Activated CD4-positive, alpha-beta T cell treated with anti-CD3 and anti-CD28 coated beads for 36 hours (primary cell): Measurements from ENCODE around the gene HRH2. TPM values are rescaled to one million over a fixed set of nuclear protein-coding genes. Genes with fewer than 3 reads are reported as not detected.
A peak's percentile ranks its signal among the peaks of the same experiment; 100 is the strongest.

ENCODE experiments used
- ATAC-seq: fragments of 200-7000 bp; cut with Tn5 transposase; one replicate; pipeline ENCODE4 v1.10.0; 2021; ENCODE audit warnings: mild to moderate bottlenecking, moderate library complexity
- CTCF ChIA-PET: fragments of 350-600 bp; sonication (Branson Sonifier 250); formaldehyde crosslinking; loops from one replicate; lab custom pipeline; 2021; ENCODE audit warnings: antibody characterized with exemption; lab: Charles Lee
- POLR2A ChIA-PET: fragments of 350-600 bp; sonication (Branson Sonifier 250); formaldehyde crosslinking; loops from one replicate; lab custom pipeline; 2021; ENCODE audit warnings: antibody characterized with exemption, inconsistent platforms; lab: Charles Lee
- DNase-seq: peaks from one replicate; pipeline ENCODE4 v3.0.0-alpha.2; 2020
- H3K27ac Mint-ChIP-seq: one replicate; pipeline ENCODE4 v1.8.0; 2021; ENCODE audit warnings: mixed read lengths
- H3K27me3 Mint-ChIP-seq: one replicate; pipeline ENCODE4 v1.8.0; 2021; ENCODE audit warnings: mixed read lengths
- H3K36me3 Mint-ChIP-seq: one replicate; pipeline ENCODE4 v1.8.0; 2021; ENCODE audit warnings: low read depth, mixed read lengths
- H3K4me1 Mint-ChIP-seq: one replicate; pipeline ENCODE4 v1.8.0; 2021; ENCODE audit warnings: mixed read lengths
- H3K4me3 Mint-ChIP-seq: one replicate; pipeline ENCODE4 v1.8.0; 2021; ENCODE audit warnings: mild to moderate bottlenecking, moderate library complexity, mixed read lengths
- H3K9me3 Mint-ChIP-seq: one replicate; pipeline ENCODE4 v1.8.0; 2021; ENCODE audit warnings: low read depth, mixed read lengths
- intact Hi-C, 2 experiments: fragments of 100-400 bp; cut with DNase I in 1 of 2; cut with micrococcal nuclease in 1 of 2; formaldehyde crosslinking; loops; one replicate each; pipeline versions ENCODE4 v1.14.2 to v1.15.1; 2022 to 2024; cut with DNase I, micrococcal nuclease
- total RNA-seq, 2 experiments: library from RNA; stranded (reverse); gene quantifications; one replicate each; pipeline ENCODE4 v1.2.3, GENCODE V29; 2021

The HRH2 gene
- total RNA-seq, 2 experiments from 2014 or later = 12.3 to 16.9 TPM

- CTCF ChIA-PET = interaction anchor here (0.5 to 7.5 kb wide), 4 partner anchors 11 to 665 kb away, joined by 3 to 84 read pairs (median 4); no protein-coding TSS in a partner anchor
- POLR2A ChIA-PET = no interaction called here
- Mint-ChIP-seq H3K4me1 (peaks cover 44% of the 10 kb centered on the region), H3K9me3 (no peaks in the 10 kb centered on the region), H3K27me3 (no peaks in the 10 kb centered on the region), H3K36me3 (peaks cover 13% of the 10 kb centered on the region), H3K4me3 (no peak overlapping the region), H3K27ac (peak overlapping the region; percentile 59)
- intact Hi-C loops = no loop called here
- DNase-seq = no peak
- no peak for ATAC-seq
Observed at GRCh38 chr5:175692996-175693710, 35.3 kb downstream of the HRH2 start.

DNA sequence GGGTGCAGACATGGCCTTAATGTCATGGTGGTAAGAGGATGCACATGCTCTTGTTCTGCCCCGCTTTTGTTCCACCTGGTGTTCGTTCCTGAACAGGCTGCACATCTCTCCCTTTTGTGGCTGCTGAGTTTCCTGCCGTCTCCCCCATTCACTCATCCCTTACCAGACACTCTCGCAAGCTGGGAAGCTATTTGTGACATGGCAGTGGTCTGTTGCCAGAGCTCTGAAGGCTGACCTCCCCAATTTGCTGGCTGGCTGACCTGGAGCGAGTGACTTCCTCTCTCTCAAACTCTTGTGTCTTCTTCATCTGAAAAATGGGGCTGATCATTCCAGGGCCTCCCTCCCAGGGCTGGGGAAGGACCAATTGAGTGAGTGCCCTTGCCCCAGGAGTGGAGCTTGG, 35.9 kb downstream of the HRH2 start:
- Mint-ChIP-seq H3K27me3 (no peaks in the 10 kb centered on the region), H3K4me1 (peaks cover 44% of the 10 kb centered on the region), H3K36me3 (peaks cover 14% of the 10 kb centered on the region), H3K4me3 (no peak overlapping the region), H3K27ac (peak overlapping the region; percentile 59), H3K9me3 (no peaks in the 10 kb centered on the region)
- POLR2A ChIA-PET = no interaction called here
- CTCF ChIA-PET = interaction anchor here (1.2 to 7.5 kb wide), 3 partner anchors 10 to 161 kb away, joined by 3 to 84 read pairs (median 6); no protein-coding TSS in a partner anchor
- DNase-seq (no peak), ATAC-seq (no peak)
- intact Hi-C loops = no loop called here

DNA sequence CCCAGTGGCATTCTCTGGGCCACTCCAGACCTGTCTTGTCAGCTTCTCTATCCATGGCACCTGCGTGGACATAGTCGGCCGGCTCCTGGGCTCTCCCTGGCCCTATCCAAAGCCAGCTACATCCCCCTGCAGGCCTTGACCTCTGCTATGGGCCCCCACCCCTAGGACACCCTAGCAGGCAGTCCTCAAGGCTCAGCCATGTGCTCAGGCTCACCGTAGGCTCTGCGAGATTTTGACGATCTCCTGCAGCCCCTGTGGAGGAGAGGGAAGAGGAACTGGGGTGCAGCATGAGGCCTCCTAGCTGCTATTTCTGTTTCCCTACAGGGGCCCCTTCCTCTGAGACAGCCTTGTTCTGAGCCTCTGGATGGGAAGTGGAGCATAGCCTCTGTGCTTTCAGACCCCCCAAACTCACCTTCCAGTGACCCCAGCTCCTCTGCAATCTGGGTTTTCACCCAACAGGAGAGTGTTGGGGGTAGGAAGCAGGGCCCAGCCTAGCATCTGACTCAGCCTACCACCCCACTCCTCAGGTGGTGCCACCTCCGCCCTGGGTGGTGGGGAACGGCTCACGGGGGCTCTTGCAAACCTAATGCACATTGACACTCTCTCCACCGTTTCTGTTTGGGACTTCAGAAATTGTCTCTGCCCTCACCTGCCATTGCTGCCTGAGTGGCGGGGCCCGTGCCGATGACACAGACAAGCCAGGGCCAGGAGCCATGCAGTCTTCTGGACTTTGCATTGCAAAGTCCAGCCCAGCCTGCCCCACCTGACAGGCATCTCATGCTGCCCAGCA, 36.7 kb downstream of the HRH2 start:
- H3K4me1 Mint-ChIP-seq = peaks cover 36% of the 10 kb centered on the region
- ChIA-PET CTCF (interaction anchor here (1.2 to 7.5 kb wide), 3 partner anchors 9 to 162 kb away, joined by 3 to 84 read pairs (median 6); no protein-coding TSS in a partner anchor), POLR2A (no interaction called here)
- no peaks in the 10 kb centered on the region for H3K27me3 Mint-ChIP-seq
- H3K36me3 Mint-ChIP-seq = peaks cover 14% of the 10 kb centered on the region
- intact Hi-C loops = loop anchor here in 1 of 2 experiments (5.0 kb wide), 1 partner anchor 42 kb away; no protein-coding TSS in a partner anchor
- no peaks in the 10 kb centered on the region for H3K9me3 Mint-ChIP-seq
- no peak overlapping the region for H3K4me3 Mint-ChIP-seq
- H3K27ac Mint-ChIP-seq = peak overlapping the region; percentile 91
- DNase-seq = no peak
- ATAC-seq = no peak

DNA sequence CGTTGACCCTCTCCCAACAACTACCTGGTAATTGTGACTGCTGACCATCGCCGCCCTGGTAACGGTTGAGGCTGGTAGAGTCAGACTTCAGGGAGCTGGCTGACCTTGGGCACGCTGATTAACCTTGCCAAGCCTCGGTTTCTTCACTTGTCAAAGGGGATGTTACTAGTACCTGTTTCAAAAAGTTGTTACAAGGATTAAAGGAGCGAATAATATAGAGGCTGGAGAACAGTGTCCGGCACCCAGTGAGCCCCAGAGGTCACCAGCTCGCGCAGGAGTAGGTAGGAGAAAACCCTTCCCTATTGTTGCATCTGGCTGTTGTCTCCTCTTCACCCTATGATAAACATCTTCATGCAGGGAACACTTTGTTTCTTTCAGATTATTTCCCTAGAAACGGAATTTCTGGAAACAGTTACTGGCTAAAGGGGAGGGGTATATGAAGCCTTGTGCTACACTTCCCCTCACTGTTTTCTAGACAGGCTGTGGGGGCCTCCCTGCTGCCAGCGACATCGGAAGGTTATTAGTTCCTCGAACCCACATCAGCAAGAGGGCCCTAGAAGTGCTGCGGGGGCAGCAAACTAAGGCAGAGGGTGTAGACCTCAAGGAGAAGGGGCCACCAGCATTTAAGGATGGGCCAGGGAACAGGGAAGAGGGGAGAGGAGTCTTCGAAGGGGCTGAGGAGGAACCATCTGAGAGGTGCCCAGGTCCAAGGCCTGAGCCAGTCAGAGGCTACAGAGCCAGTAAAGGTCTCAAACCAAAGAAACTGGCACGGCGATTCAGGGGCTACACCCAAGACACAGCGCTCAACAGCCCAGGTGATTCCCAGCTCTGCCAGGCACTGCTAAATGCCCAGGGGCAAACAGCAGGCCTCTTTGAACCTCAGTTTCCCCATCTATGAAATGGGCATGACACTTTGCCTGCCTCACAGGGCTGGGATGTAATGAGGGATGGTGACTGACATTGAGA, 37.6 kb downstream of the HRH2 start:
- CTCF ChIA-PET = interaction anchor here (0.7 to 7.5 kb wide), 8 partner anchors 23 to 728 kb away, joined by 3 to 84 read pairs (median 4); no protein-coding TSS in a partner anchor
- Mint-ChIP-seq H3K36me3 (peaks cover 12% of the 10 kb centered on the region), H3K27ac (peak overlapping the region; percentile 91), H3K4me3 (peak overlapping the region; percentile 43), H3K9me3 (no peaks in the 10 kb centered on the region), H3K4me1 (peaks cover 32% of the 10 kb centered on the region), H3K27me3 (no peaks in the 10 kb centered on the region)
- intact Hi-C loops = loop anchor here (1.0 to 5.0 kb wide), 4 partner anchors 23 to 161 kb away; no protein-coding TSS in a partner anchor
- no peak for ATAC-seq
- POLR2A ChIA-PET = interaction anchor here (0.5 kb wide), 1 partner anchor 54 kb away, joined by 3 read pairs; no protein-coding TSS in a partner anchor
- no peak for DNase-seq

DNA sequence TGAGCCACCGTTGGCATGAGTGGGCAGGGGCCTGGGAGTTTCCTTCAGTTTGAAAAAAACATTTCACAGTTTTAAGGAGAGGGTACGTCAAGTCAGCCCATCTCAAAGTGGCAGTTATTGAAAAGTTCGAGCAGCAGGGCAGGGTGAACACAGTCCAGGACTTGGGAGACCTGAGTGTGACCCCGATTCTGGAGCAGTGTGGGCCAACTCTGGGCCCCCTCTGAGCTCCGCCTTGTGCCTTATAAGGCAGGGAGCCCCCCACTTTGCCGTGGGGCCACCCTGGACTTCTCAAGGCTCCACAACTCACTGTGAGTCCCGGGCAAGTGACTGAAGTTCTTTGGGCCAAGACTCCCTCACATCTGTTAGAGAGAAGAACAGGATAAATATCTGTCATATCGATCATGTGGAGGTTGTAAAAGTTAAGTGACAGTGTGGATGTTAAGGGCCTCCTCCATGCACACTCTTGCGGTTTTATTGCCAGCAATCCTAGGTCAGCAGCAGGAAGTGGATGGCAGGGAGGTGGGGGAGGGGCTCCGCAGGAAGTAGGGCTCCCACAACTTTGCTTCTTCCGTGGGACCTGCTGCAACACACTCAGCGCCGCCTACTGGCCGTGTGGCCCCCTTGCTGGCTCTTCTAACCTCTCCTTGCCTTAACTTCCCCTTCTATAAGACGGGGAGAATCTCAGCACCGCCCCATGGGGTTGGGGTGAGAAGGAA, 38.4 kb downstream of the HRH2 start:
- Mint-ChIP-seq H3K27ac (peak overlapping the region; percentile 91), H3K4me3 (peak overlapping the region; percentile 43)

GRCh38 chr5:175696855-175697198, 39.0 kb downstream of the HRH2 start:
- ChIA-PET CTCF (interaction anchor here (0.6 to 7.5 kb wide), 15 partner anchors 12 to 413 kb away, joined by 3 to 84 read pairs (median 4); no protein-coding TSS in a partner anchor), POLR2A (no interaction called here)
- intact Hi-C loops = loop anchor here (1.0 to 5.0 kb wide), 4 partner anchors 22 to 163 kb away; no protein-coding TSS in a partner anchor
- Mint-ChIP-seq H3K27me3 (no peaks in the 10 kb centered on the region), H3K36me3 (peaks cover 9% of the 10 kb centered on the region), H3K9me3 (no peaks in the 10 kb centered on the region), H3K27ac (peak overlapping the region; percentile 91), H3K4me3 (no peak overlapping the region), H3K4me1 (peaks cover 24% of the 10 kb centered on the region)
- no peak for ATAC-seq
- no peak for DNase-seq

More for the DNA sequence above, 38.4 kb downstream of the HRH2 start:
- intact Hi-C loops = loop anchor here (1.0 to 5.0 kb wide), 4 partner anchors 23 to 162 kb away; no protein-coding TSS in a partner anchor
- Mint-ChIP-seq H3K4me1 (peaks cover 24% of the 10 kb centered on the region), H3K36me3 (peaks cover 5% of the 10 kb centered on the region), H3K9me3 (no peaks in the 10 kb centered on the region), H3K27me3 (no peaks in the 10 kb centered on the region)
- ChIA-PET CTCF (interaction anchor here (0.6 to 7.5 kb wide), 14 partner anchors 12 to 729 kb away, joined by 3 to 84 read pairs (median 4); no protein-coding TSS in a partner anchor), POLR2A (interaction anchor here (0.5 kb wide), 1 partner anchor 55 kb away, joined by 3 read pairs; no protein-coding TSS in a partner anchor)
- DNase-seq (peak; percentile 94), ATAC-seq (peak; percentile 90)

- intact Hi-C loops = loop anchor here (2.0 to 5.0 kb wide), 2 partner anchors 21 to 46 kb away; no protein-coding TSS in a partner anchor
- ChIA-PET POLR2A (no interaction called here), CTCF (interaction anchor here (0.5 to 7.5 kb wide), 10 partner anchors 20 to 233 kb away, joined by 3 to 84 read pairs (median 4); no protein-coding TSS in a partner anchor)
- Mint-ChIP-seq H3K4me1 (peaks cover 24% of the 10 kb centered on the region), H3K4me3 (no peak overlapping the region), H3K36me3 (peaks cover 13% of the 10 kb centered on the region), H3K27me3 (no peaks in the 10 kb centered on the region), H3K9me3 (no peaks in the 10 kb centered on the region), H3K27ac (peak overlapping the region; percentile 64)
- ATAC-seq = no peak
- DNase-seq = no peak
Observed at GRCh38 chr5:175697846-175698245, 40.0 kb downstream of the HRH2 start.

- no peaks in the 10 kb centered on the region for H3K27me3 Mint-ChIP-seq
- intact Hi-C loops = loop anchor here in 1 of 2 experiments (5.0 kb wide), 1 partner anchor 46 kb away; no protein-coding TSS in a partner anchor
- CTCF ChIA-PET = interaction anchor here (0.6 to 7.5 kb wide), 5 partner anchors 27 to 452 kb away, joined by 3 to 84 read pairs (median 3); no protein-coding TSS in a partner anchor
Observed at GRCh38 chr5:175698401-175699115, 40.7 kb downstream of the HRH2 start.

DNA sequence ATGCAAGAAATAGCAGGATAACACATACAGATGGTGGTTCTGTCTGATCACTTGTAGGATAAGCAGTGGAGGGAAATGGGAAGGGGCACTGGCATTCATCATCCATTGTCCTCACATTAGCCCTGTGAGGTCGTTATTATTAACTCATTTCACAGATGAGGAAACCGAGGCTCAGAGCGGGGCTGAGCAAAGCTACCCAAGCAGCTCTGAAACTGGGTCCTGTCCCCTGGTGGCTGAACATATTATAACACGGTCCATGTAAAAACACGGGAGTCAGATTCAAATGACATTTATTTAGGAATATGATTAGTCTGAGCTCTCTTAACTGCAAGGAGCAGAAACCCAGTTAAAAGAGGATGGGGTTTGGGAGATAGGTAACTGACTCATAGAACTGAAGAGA, 43.1 kb downstream of the HRH2 start:
- Mint-ChIP-seq H3K4me1 (peaks cover 10% of the 10 kb centered on the region), H3K27me3 (no peaks in the 10 kb centered on the region), H3K27ac (no peak overlapping the region), H3K4me3 (no peak overlapping the region), H3K9me3 (no peaks in the 10 kb centered on the region), H3K36me3 (peaks cover 12% of the 10 kb centered on the region)
- no peak for DNase-seq
- intact Hi-C loops = no loop called here
- ATAC-seq = no peak
- ChIA-PET POLR2A (no interaction called here), CTCF (interaction anchor here (0.5 to 6.8 kb wide), 20 partner anchors 11 to 1155 kb away, joined by 3 to 100 read pairs (median 4); no protein-coding TSS in a partner anchor)

More at GRCh38 chr5:175698401-175699115, 40.7 kb downstream of the HRH2 start:
- peaks cover 24% of the 10 kb centered on the region for H3K4me1 Mint-ChIP-seq
- ATAC-seq = no peak
- no peak for DNase-seq
- H3K27ac Mint-ChIP-seq = no peak overlapping the region
- H3K36me3 Mint-ChIP-seq = peaks cover 14% of the 10 kb centered on the region
- H3K9me3 Mint-ChIP-seq = no peaks in the 10 kb centered on the region
- H3K4me3 Mint-ChIP-seq = no peak overlapping the region
- POLR2A ChIA-PET = no interaction called here
